Suprapubic skin (tissue), 3 donors: ENCODE measurements around the gene HOXC9.

Experiments used
- POLR2A ChIP-seq, 2 donors: fragments of 450-650 bp; IDR thresholded peaks; one replicate each; pipeline ENCODE4 v1.6.1; 2017; ENCODE audit warnings: antibody characterized with exemption in 2 of 2, mild to moderate bottlenecking in 2 of 2, moderate library complexity in 2 of 2
- TF ChIP-seq, protein P1 (sequence below), 2 donors: fragments of 200-600 bp in 1 of 2; fragments of 450-650 bp in 1 of 2; sonication (generic) in 1 of 2; IDR thresholded peaks; one replicate each; pipeline ENCODE4 v1.5.1; 2016 to 2019; ENCODE audit warnings: antibody characterized with exemption in 2 of 2, mild to moderate bottlenecking in 1 of 2, moderate library complexity in 1 of 2

- TF ChIP-seq, protein P1, sequence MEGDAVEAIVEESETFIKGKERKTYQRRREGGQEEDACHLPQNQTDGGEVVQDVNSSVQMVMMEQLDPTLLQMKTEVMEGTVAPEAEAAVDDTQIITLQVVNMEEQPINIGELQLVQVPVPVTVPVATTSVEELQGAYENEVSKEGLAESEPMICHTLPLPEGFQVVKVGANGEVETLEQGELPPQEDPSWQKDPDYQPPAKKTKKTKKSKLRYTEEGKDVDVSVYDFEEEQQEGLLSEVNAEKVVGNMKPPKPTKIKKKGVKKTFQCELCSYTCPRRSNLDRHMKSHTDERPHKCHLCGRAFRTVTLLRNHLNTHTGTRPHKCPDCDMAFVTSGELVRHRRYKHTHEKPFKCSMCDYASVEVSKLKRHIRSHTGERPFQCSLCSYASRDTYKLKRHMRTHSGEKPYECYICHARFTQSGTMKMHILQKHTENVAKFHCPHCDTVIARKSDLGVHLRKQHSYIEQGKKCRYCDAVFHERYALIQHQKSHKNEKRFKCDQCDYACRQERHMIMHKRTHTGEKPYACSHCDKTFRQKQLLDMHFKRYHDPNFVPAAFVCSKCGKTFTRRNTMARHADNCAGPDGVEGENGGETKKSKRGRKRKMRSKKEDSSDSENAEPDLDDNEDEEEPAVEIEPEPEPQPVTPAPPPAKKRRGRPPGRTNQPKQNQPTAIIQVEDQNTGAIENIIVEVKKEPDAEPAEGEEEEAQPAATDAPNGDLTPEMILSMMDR (IDR thresholded peaks at IDR 0.05) = no peak
- TF ChIP-seq POLR2A (IDR thresholded peaks at IDR 0.05) = no peak
These were observed 18.6 kb downstream of the HOXC9 start for GRCh38 chr12:54018468-54018984.
